PC-3 (cell line): ENCODE results near the gene INTS6L.
"Not testable (repeated sequence)": the region's sequence is repeated elsewhere in the genome, so short reads cannot be mapped to it uniquely, and the experiment has no call there.

Source experiments
- EZH2 ChIP-seq: fragments of 300-600 bp; sonication (generic); IDR thresholded peaks from one replicate; pipeline ENCODE4 v1.6.1; 2017; ENCODE audit warnings: antibody characterized with exemption, mild to moderate bottlenecking, low read length; ENCODE audit not compliant: unreplicated experiment
- EZH2phosphoT487 ChIP-seq: fragments of 300-600 bp; sonication (generic); IDR thresholded peaks from 2 replicates; pipeline ENCODE4 v1.6.1; 2018; ENCODE audit warnings: mild to moderate bottlenecking, antibody characterized with exemption, low read length, borderline replicate concordance

DNA sequence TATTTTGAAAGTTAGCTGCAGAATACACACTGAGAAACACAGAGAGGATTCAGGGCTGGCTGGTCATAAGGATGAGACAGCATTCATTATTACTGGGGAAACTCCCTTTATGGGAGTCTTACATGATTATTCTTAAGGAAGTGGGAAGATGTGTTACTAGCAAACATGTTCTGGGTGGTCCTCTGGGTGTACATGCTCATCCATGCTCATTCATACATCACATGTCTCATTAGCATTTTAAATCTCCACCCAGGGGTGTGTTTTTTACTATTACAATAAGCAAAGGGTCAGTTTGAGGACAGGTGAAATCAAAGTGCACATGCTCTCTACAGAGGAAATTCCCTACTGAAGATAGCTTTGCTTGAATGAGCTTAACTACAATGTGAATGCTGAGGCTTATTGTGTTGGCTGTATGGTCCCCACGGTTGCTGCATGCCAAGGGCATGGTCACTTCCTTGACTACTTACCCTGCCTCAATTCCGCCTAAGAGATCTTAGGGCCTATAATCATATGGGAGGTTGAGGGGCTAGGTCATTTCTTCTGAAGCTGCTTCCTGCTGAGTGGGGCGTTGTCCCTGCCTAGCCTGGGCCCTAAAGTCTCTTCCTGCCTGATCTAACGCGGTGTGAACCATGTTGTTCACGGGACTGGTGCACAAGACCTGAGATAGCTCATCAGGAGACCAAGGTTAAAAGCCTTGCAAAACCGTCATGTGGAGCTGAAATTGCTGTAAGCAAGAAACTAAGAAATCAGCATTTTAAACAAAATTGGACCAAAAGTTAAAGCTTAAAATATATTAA lies 104.1 kb downstream of the INTS6L start:
- not testable (repeated sequence) for TF ChIP-seq EZH2phosphoT487, EZH2
